ENCODE measurements around the gene CANX.

DNA sequence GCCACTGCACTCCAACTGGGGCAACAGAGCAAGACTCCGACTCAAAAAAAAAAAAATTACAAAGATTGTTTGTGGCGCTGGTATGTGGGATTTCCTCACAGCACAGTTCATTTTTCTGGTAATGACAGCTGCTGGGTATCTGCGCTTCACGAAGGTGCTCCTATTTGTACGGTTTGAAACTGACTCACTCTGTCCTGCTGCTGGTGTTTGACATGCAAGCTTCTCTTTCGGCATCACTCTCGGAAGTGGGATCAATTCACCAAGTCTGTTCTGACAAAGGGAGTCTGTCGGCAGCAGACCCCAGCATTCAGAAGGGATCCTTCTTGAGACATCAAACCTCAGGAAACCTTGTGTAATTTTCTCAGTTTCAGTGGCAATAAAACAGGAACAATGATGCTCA lies 60.2 kb downstream of the CANX start:
- TF ChIP-seq, protein P1, sequence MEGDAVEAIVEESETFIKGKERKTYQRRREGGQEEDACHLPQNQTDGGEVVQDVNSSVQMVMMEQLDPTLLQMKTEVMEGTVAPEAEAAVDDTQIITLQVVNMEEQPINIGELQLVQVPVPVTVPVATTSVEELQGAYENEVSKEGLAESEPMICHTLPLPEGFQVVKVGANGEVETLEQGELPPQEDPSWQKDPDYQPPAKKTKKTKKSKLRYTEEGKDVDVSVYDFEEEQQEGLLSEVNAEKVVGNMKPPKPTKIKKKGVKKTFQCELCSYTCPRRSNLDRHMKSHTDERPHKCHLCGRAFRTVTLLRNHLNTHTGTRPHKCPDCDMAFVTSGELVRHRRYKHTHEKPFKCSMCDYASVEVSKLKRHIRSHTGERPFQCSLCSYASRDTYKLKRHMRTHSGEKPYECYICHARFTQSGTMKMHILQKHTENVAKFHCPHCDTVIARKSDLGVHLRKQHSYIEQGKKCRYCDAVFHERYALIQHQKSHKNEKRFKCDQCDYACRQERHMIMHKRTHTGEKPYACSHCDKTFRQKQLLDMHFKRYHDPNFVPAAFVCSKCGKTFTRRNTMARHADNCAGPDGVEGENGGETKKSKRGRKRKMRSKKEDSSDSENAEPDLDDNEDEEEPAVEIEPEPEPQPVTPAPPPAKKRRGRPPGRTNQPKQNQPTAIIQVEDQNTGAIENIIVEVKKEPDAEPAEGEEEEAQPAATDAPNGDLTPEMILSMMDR (IDR thresholded peaks at IDR 0.05) = no peak
- TF ChIP-seq EP300 (IDR thresholded peaks at IDR 0.05) (no peak), POLR2AphosphoS5 (IDR thresholded peaks at IDR 0.05) (no peak), POLR2A (IDR thresholded peaks at IDR 0.05) (no peak)

Measured in suprapubic skin (tissue), 4 donors.